Naive thymus-derived CD8-positive, alpha-beta T cell (primary cell): ENCODE results near the gene CAT. TPM values are rescaled to one million over a fixed set of nuclear protein-coding genes. Genes with fewer than 3 reads are reported as not detected.

ENCODE experiments used
- ATAC-seq, 2 donors: fragments of 150-1000 bp; cut with Tn5 transposase in 1 of 2; sonication (Bioruptor Pico), chemical (Tn5 transposase) in 1 of 2; 1 replicate in 1 of 2; 2 replicates in 1 of 2; pipeline ENCODE4 v1.10.0; 2021; ENCODE audit warnings: mild to moderate bottlenecking in 2 of 2, moderate library complexity in 2 of 2
- POLR2A ChIA-PET: fragments of 350-600 bp; sonication (Branson Sonifier 250); formaldehyde crosslinking; loops from one replicate; lab custom pipeline; 2021; ENCODE audit warnings: antibody characterized with exemption; lab: Charles Lee
- DNase-seq, 10 donors: peaks; one replicate each; pipeline versions ENCODE4 v3.0.0 to v3.0.0-alpha.2; 2020 to 2022
- H3K27ac Mint-ChIP-seq, 10 donors: one replicate each; pipeline ENCODE4 v1.8.0; 2020 to 2022; ENCODE audit warnings: mild to moderate bottlenecking in 10 of 10, mixed read lengths in 10 of 10, moderate library complexity in 4 of 10, inconsistent platforms in 1 of 10
- H3K27me3 Mint-ChIP-seq, 5 donors: one replicate each; pipeline ENCODE4 v1.8.0; 2021 to 2022; ENCODE audit warnings: mixed read lengths in 5 of 5
- H3K36me3 Mint-ChIP-seq, 3 donors: one replicate each; pipeline ENCODE4 v1.8.0; 2020 to 2022; ENCODE audit warnings: mixed read lengths in 3 of 3, mild to moderate bottlenecking in 2 of 3, inconsistent platforms in 1 of 3
- H3K4me1 Mint-ChIP-seq, 4 donors: one replicate each; pipeline ENCODE4 v1.8.0; 2021 to 2022; ENCODE audit warnings: mixed read lengths in 4 of 4
- H3K4me3 Mint-ChIP-seq, 10 donors: one replicate each; pipeline ENCODE4 v1.8.0; 2020 to 2022; ENCODE audit warnings: mild to moderate bottlenecking in 10 of 10, mixed read lengths in 10 of 10, moderate library complexity in 6 of 10, inconsistent platforms in 1 of 10
- H3K9me3 Mint-ChIP-seq, 9 donors: one replicate each; pipeline ENCODE4 v1.8.0; 2020 to 2022; ENCODE audit warnings: mixed read lengths in 9 of 9, mild to moderate bottlenecking in 3 of 9, inconsistent platforms in 1 of 9, moderate library complexity in 1 of 9
- polyA plus RNA-seq, 3 donors: library from polyadenylated mRNA; unstranded; fragments of 300-500 nt; fragmentation: Illumina TruSeq; gene quantifications; one replicate each; pipeline ENCODE4 v1.2.3, GENCODE V29; 2021
- total RNA-seq, 8 experiments: library from RNA in 2 of 8; stranded (reverse) in 2 of 8; gene quantifications; one replicate each; pipeline ENCODE4 v1.2.3 and lab custom pipeline; 2021 to 2026

Gene CAT
- total RNA-seq (10 to 100 TPM; 37.5 to 38.0 TPM), polyA plus RNA-seq (100 to 1,000 TPM in 2 of 3 donors, 10 to 100 TPM in 1; 96.3 to 139 (median 115) TPM), total RNA-seq (lab: John Stamatoyannopoulos, UW) (23.6 to 71.3 (median 44.9) reads per million in 6 experiments)

- Mint-ChIP-seq H3K4me1 (peaks cover 20 to 52% (median 40%) of the 10 kb centered on the region in 4 donors), H3K36me3 (peaks cover 0 to 7% (median 3%) of the 10 kb centered on the region in 3 donors), H3K27ac (peak within 1 kb of the TSS; percentile 92 to 97 (median 95)), H3K27me3 (no peaks in the 10 kb centered on the region), H3K9me3 (no peaks in the 10 kb centered on the region), H3K4me3 (peak within 1 kb of the TSS; percentile 92 to 100 (median 98))
- peak; percentile 91 to 98 (median 97) for DNase-seq
- ATAC-seq: peak; percentile 94
- POLR2A ChIA-PET: interaction anchor here (0.6 to 1.1 kb wide), 4 partner anchors 10 to 727 kb away, joined by 3 read pairs; no protein-coding TSS in a partner anchor
These were observed at the start of gene CAT for GRCh38 chr11:34438529-34439507. Gene CAT (plus strand): TSS chr11:34438934. CDS start chr11:34439014, 80 bp downstream.

- no peak for ATAC-seq
- H3K36me3 Mint-ChIP-seq: peaks cover 2 to 26% (median 16%) of the 10 kb centered on the region in 3 donors
- peaks cover 10 to 34% (median 18%) of the 10 kb centered on the region in 9 donors for H3K9me3 Mint-ChIP-seq
- H3K4me1 Mint-ChIP-seq: no peaks in the 10 kb centered on the region
- peaks cover 4 to 42% (median 13%) of the 10 kb centered on the region in 5 donors for H3K27me3 Mint-ChIP-seq
- H3K4me3 Mint-ChIP-seq: no peak overlapping the region
- H3K27ac Mint-ChIP-seq: no peak overlapping the region
- DNase-seq: no peak
- POLR2A ChIA-PET: no interaction called here
These were observed 43.9 kb upstream of the CAT start for GRCh38 chr11:34394771-34395300.

GRCh38 chr11:34395916-34396550 is 42.7 kb upstream of the CAT start:
- POLR2A ChIA-PET: interaction anchor here (0.7 kb wide), 1 partner anchor 1134 kb away, joined by 3 read pairs; no protein-coding TSS in a partner anchor
- DNase-seq (no peak), ATAC-seq (no peak)
- no peaks in the 10 kb centered on the region for H3K4me1 Mint-ChIP-seq
- no peak overlapping the region for H3K4me3 Mint-ChIP-seq
- H3K27me3 Mint-ChIP-seq: peaks cover 6 to 32% (median 14%) of the 10 kb centered on the region in 5 donors
- peaks cover 2 to 26% (median 16%) of the 10 kb centered on the region in 3 donors for H3K36me3 Mint-ChIP-seq
- peaks cover 10 to 34% (median 18%) of the 10 kb centered on the region in 9 donors for H3K9me3 Mint-ChIP-seq
- H3K27ac Mint-ChIP-seq: no peak overlapping the region

GRCh38 chr11:34397120-34397519 is 41.6 kb upstream of the CAT start:
- Mint-ChIP-seq H3K36me3 (peaks cover 2 to 25% (median 16%) of the 10 kb centered on the region in 3 donors), H3K4me3 (no peak overlapping the region), H3K27ac (no peak overlapping the region), H3K27me3 (peaks cover 3 to 25% (median 12%) of the 10 kb centered on the region in 5 donors), H3K9me3 (peaks cover 10 to 31% (median 18%) of the 10 kb centered on the region in 9 donors), H3K4me1 (no peaks in the 10 kb centered on the region)
- DNase-seq (no peak), ATAC-seq (no peak)
- POLR2A ChIA-PET: no interaction called here

- Mint-ChIP-seq H3K4me1 (no peaks in the 10 kb centered on the region), H3K9me3 (peaks cover 7 to 24% (median 16%) of the 10 kb centered on the region in 9 donors), H3K27me3 (peaks cover 0 to 25% (median 12%) of the 10 kb centered on the region in 5 donors), H3K27ac (no peak overlapping the region), H3K4me3 (no peak overlapping the region), H3K36me3 (peaks cover 2 to 18% (median 12%) of the 10 kb centered on the region in 3 donors)
- POLR2A ChIA-PET: no interaction called here
- DNase-seq (no peak), ATAC-seq (no peak)
These were observed 40.9 kb upstream of the CAT start for GRCh38 chr11:34397811-34398210.

- Mint-ChIP-seq H3K36me3 (no peaks in the 10 kb centered on the region), H3K4me1 (peaks cover 0 to 1% (median 0%) of the 10 kb centered on the region in 4 donors), H3K9me3 (no peaks in the 10 kb centered on the region), H3K27me3 (peaks cover 8 to 25% (median 17%) of the 10 kb centered on the region in 5 donors), H3K27ac (no peak overlapping the region), H3K4me3 (no peak overlapping the region)
- DNase-seq (no peak), ATAC-seq (no peak)
- POLR2A ChIA-PET: no interaction called here
These were observed 35.3 kb upstream of the CAT start for GRCh38 chr11:34403431-34403830.

GRCh38 chr11:34404280-34404679 is 34.5 kb upstream of the CAT start:
- Mint-ChIP-seq H3K27ac (no peak overlapping the region), H3K27me3 (peaks cover 12 to 28% (median 21%) of the 10 kb centered on the region in 5 donors), H3K4me3 (no peak overlapping the region), H3K9me3 (no peaks in the 10 kb centered on the region), H3K4me1 (peaks cover 0 to 1% (median 0%) of the 10 kb centered on the region in 4 donors), H3K36me3 (no peaks in the 10 kb centered on the region)
- DNase-seq (no peak), ATAC-seq (no peak)
- POLR2A ChIA-PET: no interaction called here

- ATAC-seq (no peak), DNase-seq (no peak)
- POLR2A ChIA-PET: no interaction called here
- Mint-ChIP-seq H3K4me1 (peaks cover 0 to 1% (median 0%) of the 10 kb centered on the region in 4 donors), H3K27me3 (peaks cover 15 to 34% (median 23%) of the 10 kb centered on the region in 5 donors), H3K27ac (no peak overlapping the region), H3K36me3 (no peaks in the 10 kb centered on the region), H3K9me3 (no peaks in the 10 kb centered on the region), H3K4me3 (no peak overlapping the region)
These were observed 33.5 kb upstream of the CAT start for GRCh38 chr11:34405079-34405858.

GRCh38 chr11:34406413-34406812 is 32.3 kb upstream of the CAT start:
- Mint-ChIP-seq H3K36me3 (no peaks in the 10 kb centered on the region), H3K27me3 (peaks cover 18 to 34% (median 22%) of the 10 kb centered on the region in 5 donors), H3K4me3 (no peak overlapping the region), H3K27ac (peak overlapping the region in 1 of 10 donors; percentile 15), H3K9me3 (peaks cover 0 to under 1% (median 0%) of the 10 kb centered on the region in 9 donors), H3K4me1 (peaks cover 0 to 1% (median 0%) of the 10 kb centered on the region in 4 donors)
- ATAC-seq: no peak
- POLR2A ChIA-PET: no interaction called here
- DNase-seq: no peak

GRCh38 chr11:34407121-34407813 is 31.5 kb upstream of the CAT start:
- Mint-ChIP-seq H3K36me3 (peaks cover 0 to 5% (median 3%) of the 10 kb centered on the region in 3 donors), H3K4me3 (no peak overlapping the region), H3K4me1 (peaks cover 0 to 1% (median 0%) of the 10 kb centered on the region in 4 donors), H3K27me3 (peaks cover 18 to 34% (median 24%) of the 10 kb centered on the region in 5 donors), H3K9me3 (peaks cover 0 to 8% (median 0%) of the 10 kb centered on the region in 9 donors), H3K27ac (no peak overlapping the region)
- ATAC-seq (no peak), DNase-seq (no peak)
- POLR2A ChIA-PET: no interaction called here

- DNase-seq (no peak), ATAC-seq (no peak)
- peaks cover 0 to 17% (median 11%) of the 10 kb centered on the region in 3 donors for H3K36me3 Mint-ChIP-seq
- H3K27ac Mint-ChIP-seq: no peak overlapping the region
- H3K4me1 Mint-ChIP-seq: peaks cover 0 to 1% (median 0%) of the 10 kb centered on the region in 4 donors
- POLR2A ChIA-PET: interaction anchor here (0.7 kb wide), 1 partner anchor 318 kb away, joined by 3 read pairs; no protein-coding TSS in a partner anchor
- peaks cover 18 to 34% (median 25%) of the 10 kb centered on the region in 5 donors for H3K27me3 Mint-ChIP-seq
- H3K9me3 Mint-ChIP-seq: peaks cover 2 to 20% (median 11%) of the 10 kb centered on the region in 9 donors
- no peak overlapping the region for H3K4me3 Mint-ChIP-seq
These were observed 30.1 kb upstream of the CAT start for GRCh38 chr11:34408580-34409172.
